CD4-positive, alpha-beta T cell treated with Interleukin-21 for 1 hour (primary cell): ENCODE measurements around the gene MROH7.

ENCODE experiments used
- DNase-seq: peaks from one replicate; pipeline ENCODE4 v3.0.0-alpha.2; 2020

Gene MROH7

GRCh38 chr1:54744696-54745095, 103.1 kb downstream of the MROH7 start:
- no peak for DNase-seq

GRCh38 chr1:54745274-54745673, 103.7 kb downstream of the MROH7 start:
- DNase-seq = no peak

GRCh38 chr1:54745864-54746263, 104.3 kb downstream of the MROH7 start:
- DNase-seq = no peak

GRCh38 chr1:54748094-54748835, 106.7 kb downstream of the MROH7 start:
- no peak for DNase-seq

GRCh38 chr1:54750596-54750995, 109.0 kb downstream of the MROH7 start:
- DNase-seq = no peak

- DNase-seq = no peak
Observed at GRCh38 chr1:54751426-54751825, 109.8 kb downstream of the MROH7 start.

GRCh38 chr1:54754045-54754444, 112.5 kb downstream of the MROH7 start:
- DNase-seq = no peak

GRCh38 chr1:54754486-54755285, 113.1 kb downstream of the MROH7 start:
- DNase-seq = no peak

- DNase-seq = no peak
Observed at GRCh38 chr1:54757833-54758232, 116.2 kb downstream of the MROH7 start.

GRCh38 chr1:54758678-54759348, 117.2 kb downstream of the MROH7 start:
- DNase-seq = no peak
